GM12892 (cell line): ENCODE measurements around the gene ZFPM1.
"Not testable (repeated sequence)": the region's sequence is repeated elsewhere in the genome, so short reads cannot be mapped to it uniquely, and the experiment has no call there.

Experiments
- DNase-seq: peaks from one replicate; pipeline ENCODE4 v3.0.0; 2011; ENCODE audit not compliant: insufficient read length
- FAIRE-seq: peaks from 2 replicates; lab custom pipeline; 2011; peaks lifted over from hg19 to GRCh38; lab: Jason Lieb, UNC
- POLR2A ChIP-seq: IDR thresholded peaks from 2 replicates; pipeline ENCODE4 v1.6.1; 2011; ENCODE audit warnings: low read depth, low read length, control low read depth
- POLR2AphosphoS5 ChIP-seq: IDR thresholded peaks from 2 replicates; pipeline ENCODE4 v1.6.1; 2011; ENCODE audit warnings: low read depth, low read length, control low read depth
- TAF1 ChIP-seq: IDR thresholded peaks from 2 replicates; pipeline ENCODE4 v1.6.1; 2011; ENCODE audit warnings: low read depth, mild to moderate bottlenecking, control low read depth, low read length, borderline replicate concordance

ZFPM1 gene

DNA sequence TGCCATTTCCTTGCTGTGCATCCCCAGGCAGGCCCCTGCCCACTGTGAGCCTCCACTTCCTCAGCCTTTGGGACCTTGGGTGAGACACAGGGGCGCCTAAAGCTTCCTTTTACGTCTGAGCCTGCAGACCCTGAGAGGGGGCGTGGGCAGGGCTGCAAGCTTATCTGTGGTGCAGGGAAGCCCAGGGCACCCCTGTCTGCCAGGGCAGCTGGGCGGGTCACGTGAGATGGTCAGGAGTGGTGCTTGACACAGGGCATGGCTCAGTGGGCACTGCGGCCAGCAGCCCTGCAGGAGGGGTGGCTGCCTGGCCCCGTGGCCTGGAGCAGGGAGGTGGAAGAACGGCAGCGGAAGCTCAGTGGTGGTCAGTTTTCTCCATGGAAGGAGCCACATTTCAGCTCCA, 62.3 kb downstream of the ZFPM1 start:
- DNase-seq (no peak), FAIRE-seq (no peak)
- no peak for TF ChIP-seq POLR2AphosphoS5
- no peak for TF ChIP-seq POLR2A
- TF ChIP-seq TAF1 = no peak

DNA sequence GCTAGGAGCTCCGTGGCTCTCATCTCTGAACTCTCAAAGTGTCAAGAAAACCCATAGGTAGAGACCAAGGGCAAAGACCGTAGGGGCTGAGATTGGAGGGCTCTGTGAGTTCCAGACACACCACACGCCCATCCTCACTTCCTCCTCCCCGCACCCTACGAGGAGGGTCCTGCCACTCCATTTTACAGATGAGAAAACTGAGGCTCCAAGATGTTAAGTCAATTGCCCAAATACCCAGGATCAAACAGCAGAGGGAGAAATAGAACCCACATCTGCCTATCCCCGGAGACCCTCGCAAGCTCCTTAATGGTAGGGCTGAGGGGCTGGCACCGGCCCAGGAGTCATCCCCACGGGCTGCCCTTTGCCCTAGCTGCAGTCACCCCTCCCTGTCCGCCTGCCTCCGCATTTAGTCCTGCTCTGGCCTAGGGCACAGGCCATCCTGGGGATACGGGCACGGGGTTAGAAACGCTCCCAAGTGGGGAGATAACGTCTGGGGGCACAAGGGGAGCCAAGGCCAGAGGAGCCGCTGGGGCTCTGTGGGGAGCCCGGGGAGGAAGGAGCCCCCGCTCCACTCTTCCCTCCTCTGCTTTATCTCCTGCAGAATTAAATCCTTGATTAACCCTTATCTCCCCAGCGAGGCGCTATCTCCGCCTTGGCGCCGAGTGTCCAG, 63.0 kb downstream of the ZFPM1 start:
- FAIRE-seq (no peak), DNase-seq (no peak)
- no peak for TF ChIP-seq POLR2AphosphoS5

DNA sequence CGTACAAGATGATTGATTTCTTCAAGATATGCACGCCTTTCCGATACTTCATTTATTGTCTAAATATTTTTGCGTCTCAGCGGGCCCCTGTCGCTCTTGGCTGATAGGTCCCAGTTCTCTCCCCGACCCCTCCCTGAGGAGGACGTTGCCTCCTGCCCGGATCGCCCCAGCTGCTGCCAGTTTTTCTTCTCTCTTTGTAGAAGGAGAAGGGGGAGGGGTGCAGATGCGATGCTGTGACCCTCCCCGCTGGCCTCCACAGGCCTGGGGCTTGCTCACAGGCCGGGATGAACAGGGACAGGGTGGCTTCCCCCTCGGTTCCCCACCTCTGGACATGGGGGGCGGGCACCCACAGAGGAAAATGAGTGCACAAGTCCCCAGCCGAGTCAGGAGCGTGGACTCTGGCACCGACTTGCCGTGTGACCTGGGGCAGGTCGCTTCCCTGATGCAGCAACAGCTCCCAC, 63.6 kb downstream of the ZFPM1 start:
- TF ChIP-seq POLR2AphosphoS5 (no peak), TAF1 (no peak), POLR2A (no peak)
- no peak for FAIRE-seq
- no peak for DNase-seq

GRCh38 chr16:88517208-88517774, 64.2 kb downstream of the ZFPM1 start:
- not testable (repeated sequence) for FAIRE-seq

DNA sequence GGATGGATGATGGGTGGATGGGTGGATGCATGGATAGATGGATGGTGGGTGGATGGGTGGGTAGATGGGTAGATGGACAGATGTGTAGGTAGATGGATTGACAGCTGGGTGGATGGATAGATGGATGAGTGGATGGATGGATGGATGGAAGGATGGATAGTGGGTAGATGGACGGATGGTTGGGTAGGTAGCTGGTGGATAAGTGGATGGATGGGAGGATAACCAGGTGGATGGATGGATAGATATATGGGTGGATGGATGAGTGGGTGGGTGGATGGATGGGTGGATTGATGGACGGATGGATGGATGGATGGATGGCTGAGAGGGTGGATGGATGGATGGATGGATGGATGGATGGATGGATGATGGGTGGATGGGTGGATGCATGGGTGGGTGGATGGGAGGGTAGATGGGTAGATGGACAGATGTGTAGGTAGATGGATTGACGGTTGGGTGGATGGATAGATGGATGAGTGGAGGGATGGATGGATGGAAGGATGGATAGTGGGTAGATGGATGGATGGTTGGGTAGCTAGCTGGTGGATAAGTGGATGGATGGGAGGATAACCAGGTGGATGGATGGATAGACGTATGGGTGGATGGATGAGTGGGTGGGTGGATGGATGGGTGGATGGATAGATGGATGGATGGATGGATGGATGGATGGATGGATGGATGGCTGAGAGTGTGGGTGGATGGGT, 65.5 kb downstream of the ZFPM1 start:
- FAIRE-seq, DNase-seq: not testable (repeated sequence)

More at GRCh38 chr16:88517208-88517774, 64.2 kb downstream of the ZFPM1 start:
- not testable (repeated sequence) for DNase-seq

DNA sequence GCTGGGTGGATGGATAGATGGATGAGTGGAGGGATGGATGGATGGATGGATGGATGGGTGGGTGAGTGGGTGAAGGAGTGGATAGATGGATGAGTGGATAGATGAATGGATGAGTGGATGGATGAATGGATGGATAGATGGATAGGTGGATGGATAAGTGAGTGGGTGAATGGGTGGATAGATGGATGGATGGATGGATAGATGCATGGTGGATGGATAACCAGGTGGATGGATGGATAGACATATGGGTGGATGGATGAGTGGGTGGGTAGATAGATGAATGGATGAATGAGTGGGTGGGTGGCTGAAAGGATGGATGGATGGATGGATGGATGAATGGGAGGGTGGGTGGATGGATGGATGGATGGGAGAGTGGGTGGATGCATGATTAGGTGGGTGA, 66.2 kb downstream of the ZFPM1 start:
- DNase-seq = no peak
- TF ChIP-seq POLR2AphosphoS5 (no peak), POLR2A (no peak), TAF1 (no peak)
- no peak for FAIRE-seq

DNA sequence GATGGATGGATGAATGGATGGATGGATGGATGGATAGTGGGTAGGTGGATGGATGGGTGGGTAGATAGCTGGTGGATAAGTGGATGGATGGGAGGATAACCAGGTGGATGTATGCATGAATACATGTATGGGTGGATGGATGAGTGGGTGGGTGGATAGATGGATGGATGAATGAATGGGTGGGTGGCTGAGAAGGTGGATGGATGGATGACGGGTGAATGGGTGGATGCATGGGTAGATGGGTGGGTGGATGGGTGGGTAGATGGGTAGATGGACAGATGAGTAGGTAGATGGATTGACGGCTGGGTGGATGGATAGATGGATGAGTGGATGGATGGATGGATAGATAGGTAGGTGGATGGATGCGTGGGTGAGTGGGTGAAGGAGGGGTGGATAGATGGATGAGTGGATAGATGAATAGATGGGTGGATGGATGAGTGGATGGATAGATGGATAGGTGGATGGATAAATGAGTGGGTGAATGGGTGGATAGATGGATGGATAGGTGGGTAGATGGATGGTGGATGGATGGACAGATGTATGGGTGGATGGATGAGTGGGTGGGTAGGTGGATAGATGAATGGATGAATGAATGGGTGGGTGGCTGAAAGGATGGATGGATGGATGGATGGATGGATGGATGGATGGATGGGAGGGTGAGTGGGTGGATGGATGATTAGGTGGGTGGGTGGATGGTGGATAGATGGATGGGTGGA, 67.0 kb downstream of the ZFPM1 start:
- no peak for DNase-seq
- no peak for FAIRE-seq
- TF ChIP-seq TAF1 (no peak), POLR2AphosphoS5 (no peak), POLR2A (no peak)

GRCh38 chr16:88521674-88522073, 68.6 kb downstream of the ZFPM1 start:
- FAIRE-seq (no peak), DNase-seq (no peak)
- TF ChIP-seq POLR2AphosphoS5 = no peak
- no peak for TF ChIP-seq TAF1
- TF ChIP-seq POLR2A = no peak

GRCh38 chr16:88522276-88522949, 69.3 kb downstream of the ZFPM1 start:
- DNase-seq = no peak
- no peak for TF ChIP-seq TAF1
- no peak for TF ChIP-seq POLR2AphosphoS5
- TF ChIP-seq POLR2A = no peak
- no peak for FAIRE-seq

- TF ChIP-seq TAF1 (no peak), POLR2A (no peak), POLR2AphosphoS5 (no peak)
- FAIRE-seq (no peak), DNase-seq (no peak)
Measured at GRCh38 chr16:88523309-88524161, 70.5 kb downstream of the ZFPM1 start.

- FAIRE-seq (no peak), DNase-seq (no peak)
- no peak for TF ChIP-seq POLR2A
- no peak for TF ChIP-seq POLR2AphosphoS5
- TF ChIP-seq TAF1 = no peak
Measured at GRCh38 chr16:88524274-88524972, 71.3 kb downstream of the ZFPM1 start.
